ENCODE results near the gene ESR2. TPM values are rescaled to one million over a fixed set of nuclear protein-coding genes. Genes with fewer than 3 reads are reported as not detected.
"Not testable (repeated sequence)": the region's sequence is repeated elsewhere in the genome, so short reads cannot be mapped to it uniquely, and the experiment has no call there.

Gene ESR2
- total RNA-seq, 1 donor from 2014 or later: under 0.01 TPM

- TF ChIP-seq CTCF (IDR thresholded peaks at IDR 0.05; ENCODE audit: insufficient read depth, low read length, severe bottlenecking): no peak
- no peaks in the 10 kb centered on the region for H3K36me3 ChIP-seq (ENCODE audit: control insufficient read depth, insufficient read depth, low read length)
- FAIRE-seq (no peak), DNase-seq (ENCODE audit: low read depth) (peak; percentile 29)
- H3K4me3 ChIP-seq (ENCODE audit: low read depth, low read length): no peak overlapping the region
- H3K27me3 ChIP-seq (ENCODE audit: control insufficient read depth, insufficient read depth, low read length): no peaks in the 10 kb centered on the region
Observed at GRCh38 chr14:64040044-64040443, 254.1 kb downstream of the ESR2 start.

GRCh38 chr14:64038841-64039542 is 255.2 kb downstream of the ESR2 start:
- FAIRE-seq: no peak

GRCh38 chr14:64037869-64038745 is 256.1 kb downstream of the ESR2 start:
- H3K27me3 ChIP-seq (ENCODE audit: control insufficient read depth, insufficient read depth, low read length); H3K4me3 ChIP-seq (ENCODE audit: low read depth, low read length); H3K36me3 ChIP-seq (ENCODE audit: control insufficient read depth, insufficient read depth, low read length); FAIRE-seq; DNase-seq (ENCODE audit: low read depth): not testable (repeated sequence)

More at GRCh38 chr14:64038841-64039542, 255.2 kb downstream of the ESR2 start:
- Histone ChIP-seq H3K27me3 (ENCODE audit: control insufficient read depth, insufficient read depth, low read length) (no peaks in the 10 kb centered on the region), H3K36me3 (ENCODE audit: control insufficient read depth, insufficient read depth, low read length) (no peaks in the 10 kb centered on the region), H3K4me3 (ENCODE audit: low read depth, low read length) (no peak overlapping the region)
- no peak for DNase-seq (ENCODE audit: low read depth)
- no peak for TF ChIP-seq CTCF (IDR thresholded peaks at IDR 0.05; ENCODE audit: insufficient read depth, low read length, severe bottlenecking)

- FAIRE-seq: no peak
Observed at GRCh38 chr14:64035143-64035542, 259.0 kb downstream of the ESR2 start.

More at GRCh38 chr14:64035143-64035542, 259.0 kb downstream of the ESR2 start:
- no peak for DNase-seq (ENCODE audit: low read depth)
- no peak for TF ChIP-seq CTCF (IDR thresholded peaks at IDR 0.05; ENCODE audit: insufficient read depth, low read length, severe bottlenecking)
- H3K36me3 ChIP-seq (ENCODE audit: control insufficient read depth, insufficient read depth, low read length): peaks cover 1% of the 10 kb centered on the region
- H3K27me3 ChIP-seq (ENCODE audit: control insufficient read depth, insufficient read depth, low read length): no peaks in the 10 kb centered on the region
- H3K4me3 ChIP-seq (ENCODE audit: low read depth, low read length): no peak overlapping the region

Other genes with a start within 250 kb of the ESR2 start
- gene MTHFD1, start 94.0 kb upstream of the ESR2 start, total RNA-seq: 19.3 and 35.5 TPM in 2 replicates
- gene AKAP5, start 171.1 kb upstream of the ESR2 start, total RNA-seq: under 0.01 and 0.13 TPM in 2 replicates
- gene ZBTB25, start 209.5 kb upstream of the ESR2 start, total RNA-seq: 4.1 and 4.7 TPM in 2 replicates
- gene ZBTB1, start 210.4 kb upstream of the ESR2 start, total RNA-seq: 36.1 and 39.5 TPM in 2 replicates
- 1.6 and 4.2 TPM in 2 replicates for gene HSPA2, start 246.4 kb upstream of the ESR2 start, total RNA-seq